GM19351 (cell line): Measurements from ENCODE around the gene AFF2.
A peak's percentile ranks its signal among the peaks of the same experiment; 100 is the strongest.

Experiments
- ATAC-seq: cut with Tn5 transposase; IDR thresholded peaks from one replicate; pipeline ENCODE4 v1.9.1; 2021; ENCODE audit warnings: mild to moderate bottlenecking, moderate library complexity; ENCODE audit not compliant: unreplicated experiment

The AFF2 gene

DNA sequence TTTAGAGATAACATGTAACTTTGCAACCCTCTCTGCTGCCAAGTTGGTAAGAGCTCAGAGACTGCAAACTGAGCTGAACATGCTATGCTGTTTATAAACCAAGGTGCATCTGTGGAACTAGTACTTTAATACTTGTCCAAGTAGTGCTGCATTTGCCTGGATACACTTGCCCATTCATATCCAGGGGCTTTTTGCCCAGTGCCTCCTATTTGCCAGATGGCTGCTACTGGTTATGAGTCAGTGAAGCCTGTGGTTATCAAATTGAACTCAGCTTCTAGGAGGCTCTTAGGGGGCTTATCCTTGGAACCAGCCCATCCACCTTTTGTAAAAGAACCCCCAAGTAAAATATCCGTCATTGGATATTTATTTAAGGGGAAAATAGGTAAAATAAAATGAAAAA lies 79.6 kb downstream of the AFF2 start:
- no peak for ATAC-seq

DNA sequence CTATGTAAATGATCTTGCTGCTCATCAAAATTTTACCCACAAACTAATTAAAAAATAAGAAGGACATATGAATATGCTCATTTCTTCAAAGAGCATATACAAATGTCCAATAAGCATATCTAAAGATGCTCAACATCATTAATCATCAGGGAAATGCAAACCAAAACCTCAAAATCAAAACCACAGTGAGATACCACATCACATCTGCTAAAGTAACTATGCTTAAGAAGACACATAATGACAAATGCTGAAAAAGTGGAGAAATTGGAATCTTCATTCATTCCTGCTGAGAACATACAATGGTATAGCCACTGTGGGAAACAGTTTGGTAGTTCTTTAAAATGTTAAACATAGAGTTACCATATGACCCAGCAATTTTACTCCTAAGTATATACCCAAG lies 81.9 kb downstream of the AFF2 start:
- ATAC-seq = no peak

DNA sequence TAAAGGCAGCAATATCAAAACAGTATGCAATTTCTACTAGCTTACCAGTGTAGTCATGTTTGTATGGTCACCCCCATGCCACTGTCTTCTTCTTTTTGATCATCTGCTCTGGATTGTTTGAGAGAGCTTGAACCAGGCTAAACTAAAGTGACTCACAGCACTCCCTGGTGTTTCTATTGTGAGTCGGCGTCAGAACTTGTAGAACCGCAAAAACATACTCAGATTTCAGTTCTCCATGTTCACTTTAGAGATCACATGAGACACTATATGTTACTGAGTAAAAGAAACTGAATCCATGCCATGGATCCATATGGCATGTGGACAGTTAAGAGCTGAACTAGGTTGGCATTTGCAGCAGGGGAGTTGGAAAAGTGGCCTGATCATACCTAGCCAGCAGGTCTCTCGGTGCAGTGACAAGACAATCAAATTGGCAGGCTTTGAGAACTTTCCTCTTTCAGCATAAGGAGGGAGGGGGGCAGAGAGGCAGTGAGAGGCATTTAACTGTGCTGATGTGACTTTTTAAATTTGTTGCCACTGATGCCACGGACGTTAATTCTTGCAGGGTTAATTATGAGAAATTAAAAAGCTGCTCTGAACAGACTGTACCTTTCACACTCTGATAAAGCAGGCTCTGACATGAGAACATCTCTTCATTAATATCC lies 88.4 kb downstream of the AFF2 start:
- peak; percentile 78 for ATAC-seq

DNA sequence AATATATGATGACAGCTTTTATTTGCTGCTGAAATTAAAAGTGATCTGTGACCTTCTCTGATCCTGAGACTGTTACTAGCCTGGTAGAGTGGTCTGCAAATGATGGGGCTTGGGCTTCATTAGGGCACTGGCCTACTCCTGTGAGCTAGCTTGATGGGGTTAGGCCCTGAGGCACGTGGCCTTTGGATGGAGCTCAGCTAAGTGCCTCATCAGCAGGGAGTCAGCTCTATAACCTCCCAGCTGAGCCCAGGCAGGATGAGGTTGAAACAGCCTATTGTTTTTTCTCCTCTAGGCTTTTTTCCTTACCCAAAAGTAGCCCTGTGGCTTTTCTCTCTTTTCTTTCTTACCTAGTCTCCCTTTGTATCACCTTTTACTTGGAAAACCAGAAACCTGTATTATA lies 92.2 kb downstream of the AFF2 start:
- no peak for ATAC-seq

DNA sequence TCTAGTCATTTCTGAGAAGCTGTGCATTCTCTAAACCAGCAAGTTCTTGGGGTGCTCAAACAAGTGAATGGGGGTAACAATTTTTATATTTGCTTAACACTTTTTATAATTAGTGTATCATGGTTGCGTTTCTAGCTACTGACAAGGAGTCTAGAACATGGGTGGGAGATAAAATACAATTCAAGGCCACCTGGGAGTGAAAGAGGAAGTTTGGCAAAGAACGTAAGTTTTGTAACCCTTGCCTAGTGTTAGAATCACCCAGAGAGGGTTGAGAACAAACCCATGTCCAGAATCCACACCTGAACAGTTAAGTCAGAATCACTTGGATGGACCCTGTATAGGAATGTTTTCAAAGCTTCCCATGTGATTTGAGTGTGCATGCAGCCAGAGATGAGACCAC lies 92.7 kb downstream of the AFF2 start:
- ATAC-seq = no peak

DNA sequence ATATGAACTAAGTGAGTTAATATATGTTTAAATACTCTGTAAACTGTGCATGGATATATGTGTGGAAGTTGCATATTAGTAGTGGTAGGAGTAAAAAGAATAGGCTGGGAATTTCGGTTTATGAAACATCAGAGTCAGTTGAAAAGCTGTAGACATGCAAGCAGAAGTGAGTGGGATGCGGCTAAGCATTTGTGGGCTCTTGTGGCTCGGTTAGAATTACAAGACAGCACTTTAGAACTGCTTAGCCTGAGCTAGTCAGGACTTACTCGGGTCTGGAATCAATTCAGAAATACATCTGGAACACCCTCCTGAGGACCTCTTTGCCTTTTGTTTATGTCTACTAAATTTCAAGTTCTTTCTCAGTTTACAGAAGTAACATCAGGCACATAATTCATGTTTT lies 93.6 kb downstream of the AFF2 start:
- ATAC-seq = no peak

DNA sequence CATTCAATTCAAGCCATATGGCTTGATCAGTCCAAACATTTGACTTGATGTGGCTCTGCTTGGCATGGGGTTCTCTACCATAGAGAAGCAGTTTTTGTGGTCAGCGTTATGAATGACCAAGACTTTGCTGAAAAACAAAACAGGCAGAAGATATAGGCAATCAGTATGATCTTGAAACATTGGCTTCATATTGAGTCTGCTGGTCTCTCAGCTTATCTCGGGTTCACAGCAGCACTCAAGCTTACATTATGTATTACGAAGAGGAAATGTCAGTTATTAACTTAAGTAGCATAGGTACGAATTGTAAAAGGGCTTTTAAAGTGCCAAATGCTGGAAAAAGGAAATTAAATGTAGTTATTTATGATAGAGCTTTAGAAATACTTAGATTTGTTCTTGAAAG lies 99.0 kb downstream of the AFF2 start:
- no peak for ATAC-seq

DNA sequence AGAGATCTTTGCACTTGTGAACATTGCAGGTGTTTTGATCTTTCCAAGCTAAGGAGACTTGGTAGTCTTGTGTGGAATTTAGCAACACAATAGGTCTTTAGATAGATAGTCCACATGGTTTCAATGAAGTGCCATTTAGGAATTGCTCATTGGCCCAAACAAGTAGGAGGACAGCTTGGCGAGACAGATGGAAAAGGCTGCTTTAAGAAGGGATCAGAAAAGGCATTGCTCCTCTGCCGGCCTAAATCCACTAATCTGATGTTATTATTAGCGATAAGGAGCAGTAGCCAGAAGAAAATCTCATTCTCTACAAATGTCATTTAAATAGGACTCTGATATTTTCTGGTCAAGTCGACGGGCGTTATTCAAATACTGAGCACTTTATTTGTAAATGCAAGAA lies 99.7 kb downstream of the AFF2 start:
- ATAC-seq = no peak

DNA sequence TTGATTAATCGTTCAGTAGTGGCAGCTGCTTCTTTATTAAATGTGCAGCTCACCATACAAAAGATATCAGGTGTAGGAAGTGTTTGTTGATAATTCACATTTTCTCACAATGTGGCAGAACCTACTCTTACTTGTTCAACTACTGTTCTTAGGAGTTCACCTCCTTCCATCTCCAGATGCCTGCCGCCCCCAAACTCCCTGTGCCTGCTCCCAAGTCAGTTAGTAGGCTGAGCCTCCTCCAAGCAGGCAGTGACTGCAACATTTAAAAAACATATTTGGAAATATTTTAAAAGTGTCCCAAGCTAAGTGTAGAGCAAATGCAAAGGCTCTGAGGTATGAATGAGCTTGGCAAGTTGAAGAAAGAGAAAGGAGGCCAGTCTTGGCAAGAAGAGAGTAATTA lies 100.2 kb downstream of the AFF2 start:
- ATAC-seq = no peak

DNA sequence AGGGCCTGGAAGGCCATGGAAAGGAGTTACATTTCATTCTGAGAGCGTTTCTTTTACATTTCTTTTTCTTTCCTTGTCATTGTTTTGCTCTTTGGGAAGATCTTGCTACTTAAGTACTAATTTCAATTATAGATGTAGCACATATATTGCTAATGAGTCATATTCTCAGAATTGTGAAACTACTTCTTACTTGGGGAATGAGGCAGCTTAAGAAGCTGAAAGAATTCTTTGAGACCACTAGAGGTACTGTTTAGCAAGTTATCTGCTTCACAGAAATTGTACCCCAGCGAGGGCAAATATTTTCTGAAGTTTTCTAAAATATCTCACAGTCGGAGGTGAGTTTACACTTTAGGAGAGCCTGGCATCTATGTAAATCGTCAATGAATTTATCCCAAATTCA lies 100.6 kb downstream of the AFF2 start:
- no peak for ATAC-seq

DNA sequence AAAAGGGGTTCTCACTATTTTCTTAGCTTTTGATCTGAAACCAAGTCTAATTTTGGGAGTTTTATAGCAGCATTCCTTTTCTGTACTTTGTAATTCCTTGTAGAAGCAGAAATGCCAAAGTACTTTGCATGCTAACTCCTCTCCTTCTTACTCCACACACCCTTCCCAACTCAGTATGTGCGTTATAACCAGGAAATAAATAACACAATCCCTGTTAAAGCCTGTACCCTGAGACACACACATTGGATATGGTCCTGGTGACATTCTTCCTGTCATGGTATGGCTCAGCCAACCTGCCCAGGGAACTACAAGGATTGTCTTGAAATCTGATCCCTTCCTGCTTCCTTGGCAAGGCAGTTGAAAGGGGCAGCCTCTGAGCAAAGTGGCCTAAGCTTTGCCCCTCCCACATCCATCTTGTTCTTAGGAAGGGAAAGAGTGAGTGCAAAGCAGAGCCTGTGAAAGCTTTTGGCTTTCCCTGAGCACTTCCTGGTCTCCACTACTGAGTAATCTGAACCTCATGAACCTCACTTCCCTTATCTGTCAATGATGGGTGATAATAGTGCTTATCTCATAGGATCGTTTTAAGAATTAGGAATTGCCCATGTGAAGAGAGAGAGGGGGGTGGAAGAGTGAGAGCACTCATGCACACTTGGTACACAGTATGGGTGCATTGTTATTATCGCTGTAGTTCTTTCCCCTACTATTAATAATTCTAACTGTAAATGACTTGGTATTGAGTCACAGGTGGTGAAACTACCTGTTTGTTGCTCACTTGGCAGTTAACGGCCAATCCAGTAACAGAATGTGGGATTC lies 109.3 kb downstream of the AFF2 start:
- ATAC-seq = peak; percentile 74

DNA sequence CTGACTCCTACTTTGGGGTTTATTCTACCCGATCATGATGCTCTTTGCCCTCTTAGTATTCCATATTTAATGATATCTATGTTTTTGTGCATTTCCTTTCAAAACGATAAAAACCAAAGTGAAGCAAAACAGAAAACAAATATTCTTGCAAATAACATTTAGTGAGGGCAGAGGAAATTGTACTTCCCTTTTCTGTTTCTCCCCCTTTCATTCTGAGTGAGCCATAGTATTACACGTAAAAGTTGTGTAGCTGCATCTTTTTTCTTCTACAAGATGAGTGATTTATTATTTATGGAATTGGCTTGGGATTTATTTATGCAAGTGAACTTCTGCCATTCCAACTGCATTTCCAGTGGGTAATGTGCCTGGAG lies 109.9 kb downstream of the AFF2 start:
- ATAC-seq = peak; percentile 60

DNA sequence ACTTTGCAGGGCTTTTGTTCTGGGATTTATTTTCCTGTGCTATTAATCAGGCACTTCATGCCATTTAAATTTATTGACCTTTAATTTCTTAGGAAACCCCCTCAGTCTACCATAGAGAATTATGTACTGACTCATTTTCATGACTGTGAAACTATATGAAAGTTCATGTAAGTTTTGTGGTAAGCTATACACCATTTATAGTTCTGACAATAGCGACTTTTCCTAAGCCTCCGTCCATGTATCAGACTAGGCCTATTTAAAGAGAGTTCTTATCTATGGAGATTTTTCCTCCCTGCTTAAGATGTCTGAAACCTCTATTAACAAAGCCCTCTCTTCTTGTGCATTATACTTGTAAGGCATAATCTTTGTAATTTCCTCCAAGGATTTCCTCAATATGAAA lies 111.6 kb downstream of the AFF2 start:
- ATAC-seq = peak; percentile 44

DNA sequence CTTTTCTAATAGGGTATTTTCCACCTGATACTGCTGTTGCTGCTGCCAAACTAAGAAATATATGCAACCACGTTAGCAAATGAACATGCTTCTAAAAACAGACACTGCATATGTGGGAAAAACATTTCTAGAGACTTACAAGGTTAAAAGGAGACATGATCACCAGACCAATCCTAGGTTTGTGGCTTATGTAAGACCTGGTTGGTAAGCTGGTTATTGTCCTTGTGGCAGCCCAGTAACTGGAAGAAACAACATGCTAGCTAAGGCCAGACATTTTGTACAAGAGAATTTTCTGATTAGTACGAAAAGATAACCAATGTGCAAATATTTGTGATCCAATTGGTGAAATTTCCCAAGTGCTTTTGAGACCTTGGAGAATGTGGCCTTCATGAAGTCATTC lies 112.0 kb downstream of the AFF2 start:
- no peak for ATAC-seq

DNA sequence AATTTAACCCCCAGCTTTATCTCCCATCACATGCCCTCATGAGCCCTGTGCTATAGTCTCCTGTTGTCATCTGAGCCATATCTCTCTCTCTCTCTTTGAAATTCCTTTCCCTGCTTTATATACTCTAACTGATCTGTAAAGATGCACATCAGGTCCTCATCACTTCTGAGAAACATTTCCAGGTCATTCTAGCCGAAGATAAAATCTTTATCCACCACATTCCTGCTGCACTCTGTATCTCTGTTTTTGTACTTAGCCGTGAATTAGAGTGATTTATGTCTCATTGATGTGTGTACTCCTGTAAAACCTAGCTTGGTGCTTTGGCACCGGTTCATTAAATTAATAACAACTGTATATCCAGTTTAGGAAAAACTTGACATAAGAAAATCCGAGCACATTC lies 113.2 kb downstream of the AFF2 start:
- ATAC-seq = no peak

DNA sequence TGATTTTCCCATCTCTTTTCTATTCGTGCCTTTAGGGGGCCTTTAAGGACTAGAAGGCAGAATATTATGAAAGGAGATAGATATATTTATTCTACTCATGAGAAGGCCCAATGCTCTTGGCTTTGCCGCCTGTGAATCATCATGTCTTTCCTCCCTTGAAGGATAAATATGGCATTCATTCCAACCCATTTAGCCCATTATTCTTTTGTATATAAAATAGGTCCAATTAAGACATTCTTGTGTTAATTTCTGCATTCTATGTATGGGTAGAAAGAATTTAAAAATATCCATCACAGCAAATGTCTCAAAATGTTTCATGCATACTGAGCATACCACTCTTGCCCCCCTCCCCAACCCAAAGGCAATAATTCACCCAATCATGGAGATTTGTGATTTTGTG lies 115.1 kb downstream of the AFF2 start:
- ATAC-seq = no peak

DNA sequence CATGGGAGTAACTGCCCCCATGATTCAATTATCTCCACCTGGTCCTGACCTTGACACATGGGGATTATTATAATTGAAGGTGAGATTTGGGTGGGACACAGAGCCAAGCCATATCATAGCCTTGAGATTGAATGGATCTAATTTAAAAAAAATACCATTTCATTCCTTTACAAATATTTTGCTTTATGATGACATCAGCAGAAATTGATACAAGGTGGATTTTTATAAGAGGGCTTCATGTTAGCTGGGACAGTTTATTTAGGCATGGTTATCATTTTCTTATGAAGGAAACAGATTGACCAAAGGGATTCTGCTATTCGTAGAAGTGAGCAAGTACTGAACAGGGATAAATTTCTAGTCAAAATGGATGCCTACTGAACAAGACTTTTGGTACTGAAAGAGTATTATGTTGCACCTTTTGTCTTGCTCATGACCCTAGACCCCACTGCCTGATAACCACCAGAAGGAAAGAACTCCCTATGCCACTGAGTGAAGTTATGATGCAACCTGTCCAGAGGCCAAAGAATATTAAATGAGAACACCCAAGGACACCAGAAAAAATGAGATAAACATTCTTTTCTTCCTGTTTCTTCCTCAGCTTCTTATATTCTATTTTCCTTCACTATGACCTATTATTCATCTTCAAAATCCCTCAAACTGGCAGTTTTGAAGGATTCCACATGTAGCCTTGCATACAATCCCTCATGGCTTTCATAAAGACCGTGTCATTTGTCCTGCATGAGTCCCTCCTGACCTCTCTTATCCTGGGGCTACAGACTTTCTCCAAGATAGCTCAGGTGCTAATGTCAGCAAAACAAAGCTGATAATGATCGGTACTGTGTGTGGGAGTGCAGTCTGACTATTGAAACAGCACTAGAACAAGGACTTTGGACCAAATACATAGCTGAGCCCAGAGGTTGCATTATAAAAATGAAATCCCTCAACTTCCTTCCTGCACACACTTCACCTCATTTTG lies 118.3 kb downstream of the AFF2 start:
- no peak for ATAC-seq

DNA sequence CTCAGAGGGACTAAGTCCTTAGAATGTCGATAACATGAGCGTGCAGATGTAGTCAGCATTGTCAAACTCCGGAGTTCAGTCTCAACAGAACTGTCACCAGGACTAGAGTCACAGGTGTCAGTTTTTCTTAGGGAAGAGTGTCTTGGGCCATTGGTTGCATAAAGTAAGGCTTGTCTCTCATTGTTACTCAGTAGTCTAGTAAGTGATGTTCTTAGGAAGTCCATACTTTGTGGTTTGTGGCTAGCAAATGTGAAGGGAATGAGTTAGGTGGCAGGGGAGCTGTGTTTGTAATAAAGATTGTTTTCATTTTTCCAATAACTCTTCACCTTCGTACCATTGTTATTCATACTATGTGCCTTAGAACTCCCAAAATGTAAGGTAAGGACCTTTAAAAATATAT lies 119.6 kb downstream of the AFF2 start:
- ATAC-seq = no peak

DNA sequence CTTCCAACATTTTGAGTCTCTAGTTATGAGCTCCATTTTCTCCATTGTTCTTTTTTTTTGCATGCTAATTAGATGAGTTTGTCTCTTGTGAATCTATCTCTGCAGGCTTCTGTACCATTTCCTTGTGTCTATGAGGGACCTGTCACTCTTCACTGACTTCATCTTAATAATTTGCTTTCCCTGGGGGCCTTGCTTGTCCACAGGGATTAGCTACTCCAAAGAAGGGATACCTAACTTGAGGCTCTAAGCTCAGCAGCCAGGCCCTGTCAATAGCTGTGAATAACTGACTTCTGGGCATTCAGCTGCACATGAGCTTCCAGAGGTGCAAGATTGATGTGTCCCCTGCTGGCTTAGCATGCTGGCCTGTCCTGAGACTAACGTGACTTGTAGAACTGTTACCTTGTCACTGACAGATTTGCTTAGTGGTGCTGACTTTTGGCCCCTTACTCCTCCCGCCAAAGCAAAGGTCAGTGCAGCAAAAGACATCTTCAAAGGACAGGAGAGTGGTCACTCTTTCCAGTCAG lies 124.6 kb downstream of the AFF2 start:
- no peak for ATAC-seq

DNA sequence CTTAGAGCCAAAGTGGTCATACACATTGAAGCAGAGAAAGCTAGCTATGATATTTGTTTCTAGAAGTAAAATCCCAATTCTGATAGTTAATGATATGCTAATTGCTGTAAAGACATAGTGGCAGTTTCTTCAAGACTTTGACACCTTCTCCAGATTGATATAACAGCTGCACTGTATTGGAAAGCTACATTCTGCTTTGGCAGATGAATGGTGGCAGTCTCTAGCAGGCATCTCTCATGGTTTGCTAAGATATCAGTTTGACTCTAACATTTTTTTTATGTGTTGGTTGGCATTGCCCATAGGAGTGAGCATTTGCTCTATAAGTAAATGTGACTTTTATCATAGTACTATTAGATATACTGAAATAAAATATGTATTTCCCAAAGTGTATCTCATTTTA lies 128.2 kb downstream of the AFF2 start:
- no peak for ATAC-seq

DNA sequence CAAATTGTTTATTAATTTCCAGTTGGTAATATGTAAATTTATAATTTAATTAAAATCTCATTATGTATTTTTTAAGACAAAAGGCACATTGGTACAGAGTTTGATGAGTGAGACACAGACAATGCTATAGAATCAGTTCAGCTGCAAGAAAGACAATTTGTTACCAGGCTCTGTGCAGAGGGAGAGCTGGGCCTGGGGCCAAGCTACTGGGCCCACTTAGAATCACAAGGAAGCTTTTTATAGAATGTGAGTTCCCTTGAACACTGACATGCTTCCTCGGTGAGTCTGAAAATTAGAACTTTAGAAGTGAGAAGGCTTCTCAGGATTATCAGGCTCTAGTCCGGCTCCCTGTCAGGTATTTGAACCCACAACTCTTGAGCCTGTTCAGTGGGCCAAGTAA lies 129.0 kb downstream of the AFF2 start:
- ATAC-seq = no peak
